ENCODE measurements around the gene PPP1R14D. TPM values are rescaled to one million over a fixed set of nuclear protein-coding genes. Genes with fewer than 3 reads are reported as not detected.

Gene PPP1R14D
- total and polyA plus RNA-seq, 2 of the 8 experiments (the other 6 are each of a cell fraction or from before 2014, with no cell fraction given) = not detected

- Histone ChIP-seq H3K56ac (replicated peaks; ENCODE audit: insufficient read length, low read depth, low read length) (no peak overlapping the region), H4K20me1 (replicated peaks in 1 of 2; ENCODE audit: control insufficient read depth in 1 of 2, insufficient read depth in 2 of 2, low read length in 2 of 2) (no peaks in the 10 kb centered on the region), H3K9me3 (ENCODE audit: insufficient read depth in 2 of 2, low read depth in 1 of 2, low read length in 1 of 2) (no peaks in the 10 kb centered on the region), H3K36me3 (ENCODE audit: control insufficient read depth in 2 of 4, insufficient read depth in 4 of 4, low read length in 3 of 4) (no peaks in the 10 kb centered on the region), H3K4me2 (ENCODE audit: insufficient read depth in 1 of 2, low read depth in 2 of 2, low read length in 2 of 2) (no peak overlapping the region), H2BK5ac (ENCODE audit: low read depth, low read length) (no peak overlapping the region), H2BK120ac (replicated peaks; ENCODE audit: low read depth, low read length) (no peak overlapping the region), H2BK12ac (ENCODE audit: low read depth, low read length) (no peak overlapping the region), H3K4ac (replicated peaks; ENCODE audit: insufficient read length, low read depth, low read length) (no peak overlapping the region), H4K91ac (replicated peaks; ENCODE audit: insufficient read length, low read length) (no peak overlapping the region), H3K27me3 (replicated peaks in 1 of 4; ENCODE audit: control insufficient read depth in 3 of 4, extremely low read depth in 1 of 4, insufficient read depth in 3 of 4, low read length in 3 of 4) (no peaks in the 10 kb centered on the region), H3K4me1 (replicated peaks in 1 of 4; ENCODE audit: control insufficient read depth in 3 of 4, insufficient read depth in 4 of 4, low read length in 3 of 4) (peaks cover 4 to 14% (median 6%) of the 10 kb centered on the region in 4 experiments; a peak in 6 of 7 replicates), H4K5ac (ENCODE audit: insufficient read length, low read depth, low read length) (no peak overlapping the region), H3K79me1 (ENCODE audit: low read depth, low read length) (no peaks in the 10 kb centered on the region), H3K14ac (ENCODE audit: insufficient read length) (no peak overlapping the region), H2AFZ (ENCODE audit: low read length) (no peak overlapping the region), H2BK20ac (ENCODE audit: low read length) (no peak overlapping the region), H3K4me3 (ENCODE audit: extremely low read depth in 1 of 4, insufficient read depth in 2 of 4, low read depth in 3 of 4, low read length in 4 of 4) (no peak overlapping the region), H3K9ac (replicated peaks in 1 of 4; ENCODE audit: extremely low read depth in 1 of 4, low read depth in 3 of 4, low read length in 3 of 4) (no peak overlapping the region), H3K23me2 (ENCODE audit: low read depth, low read length) (peaks cover 9% of the 10 kb centered on the region; the same call in 1 of the 2 replicates), H2AK5ac (ENCODE audit: low read depth, low read length) (no peak overlapping the region), H3K27ac (ENCODE audit: low read depth, low read length) (no peak overlapping the region), H2BK15ac (ENCODE audit: low read length) (no peak overlapping the region), H3K23ac (ENCODE audit: insufficient read length) (no peak overlapping the region), H4K8ac (ENCODE audit: extremely low read depth, insufficient read depth, low read length) (no peak overlapping the region), H3K79me2 (ENCODE audit: control insufficient read depth in 1 of 2, insufficient read depth in 2 of 2, low read length in 2 of 2) (no peaks in the 10 kb centered on the region; a peak in 1 of 4 replicates), H3K18ac (ENCODE audit: extremely low read depth, low read length) (no peak overlapping the region)
- ChIA-PET CTCF (ENCODE audit: partially characterized antibody) (interaction anchor here (0.6 to 3.1 kb wide), 8 partner anchors 12 to 398 kb away, joined by 3 to 14 read pairs (median 4); no protein-coding TSS in a partner anchor), POLR2A (ENCODE audit: partially characterized antibody) (interaction anchor here (1.2 to 1.4 kb wide), 3 partner anchors 37 to 119 kb away, joined by 3 to 5 read pairs (median 4); partner anchors contain the start of gene SPINT1)
- 90% methylated on average over 1 of the region's 1 CpG; no CpG with 5 or more reads in 1 of the 2 experiments for WGBS, 2 experiments (ENCODE audit: extremely low coverage in 1 of 2, insufficient coverage in 1 of 2, insufficient read length in 1 of 2, insufficient replicate concordance in 2 of 2, low coverage in 1 of 2, low lambda C conversion rate in 2 of 2, missing lambda C conversion rate in 1 of 2)
- TF ChIP-seq SP1 (IDR thresholded peaks at IDR 0.05; ENCODE audit: low read depth, low read length) (no peak), CTCF (IDR thresholded peaks at IDR 0.05; ENCODE audit: control extremely low read depth in 1 of 3, insufficient read depth in 1 of 3, low read depth in 1 of 3, low read length in 3 of 3) (peak in 1 of 3 experiments; percentile 2; a peak in 1 of 4 replicates)
- FAIRE-seq = no peak
- DNase-seq (ENCODE audit: low read depth in 1 of 2, low spot score in 2 of 2) = no peak
Observed at GRCh38 chr15:40803688-40804087, 24.8 kb downstream of the PPP1R14D start.
